Aorta (tissue), 5 donors: ENCODE results near the gene USP54. TPM values are rescaled to one million over a fixed set of nuclear protein-coding genes. Genes with fewer than 3 reads are reported as not detected.

ENCODE experiments used
- ATAC-seq: fragments of 200-7000 bp; cut with Tn5 transposase; one replicate; pipeline ENCODE4 v1.9.1; 2022; ENCODE audit warnings: moderate library complexity; ENCODE audit not compliant: low FRiP score
- DNase-seq, 2 donors: peaks; one replicate each; pipeline ENCODE4 v3.0.0-alpha.2; 2020
- H3K27ac ChIP-seq, 2 donors: one replicate each; pipeline ENCODE4 v1.5.1; 2013; ENCODE audit warnings: low read length in 2 of 2, mild to moderate bottlenecking in 2 of 2, moderate library complexity in 2 of 2, control low read depth in 1 of 2, inconsistent platforms in 1 of 2, low read depth in 1 of 2
- H3K27me3 ChIP-seq, 2 donors: one replicate each; pipeline ENCODE4 v1.6.1; 2013; ENCODE audit warnings: control low read depth in 1 of 2, low read length in 1 of 2, mild to moderate bottlenecking in 1 of 2, moderate library complexity in 1 of 2; ENCODE audit not compliant: insufficient read depth in 2 of 2, control insufficient read depth in 1 of 2
- H3K36me3 ChIP-seq, 2 donors: one replicate each; pipeline ENCODE4 v1.6.1; 2013; ENCODE audit warnings: control low read depth in 1 of 2, low read length in 1 of 2, mild to moderate bottlenecking in 1 of 2; ENCODE audit not compliant: insufficient read depth in 2 of 2, control insufficient read depth in 1 of 2
- H3K4me1 ChIP-seq, 2 donors: one replicate each; pipeline ENCODE4 v1.6.1; 2013; ENCODE audit warnings: low read length in 2 of 2, control low read depth in 1 of 2, mild to moderate bottlenecking in 1 of 2, moderate library complexity in 1 of 2; ENCODE audit not compliant: insufficient read depth in 2 of 2, control insufficient read depth in 1 of 2
- H3K4me3 ChIP-seq, 2 donors: one replicate each; pipeline ENCODE4 v1.5.1; 2013; ENCODE audit warnings: low read length in 2 of 2, control low read depth in 1 of 2, mild to moderate bottlenecking in 1 of 2
- H3K9me3 ChIP-seq: one replicate; pipeline ENCODE4 v1.6.1; 2013; ENCODE audit warnings: mild to moderate bottlenecking, low read length; ENCODE audit not compliant: control insufficient read depth
- WGBS, 2 donors: extraction: QIAGEN DNeasy Blood & Tissue Kit; methylation state at CpG; one replicate each; pipeline ENCODE4 v1.1.7; 2013; 5-methylcytosine and 5-hydroxymethylcytosine counted together
- intact Hi-C, 2 donors: fragments of 100-400 bp; cut with DNase I; formaldehyde crosslinking; loops; one replicate each; pipeline versions ENCODE4 v1.14.2 to v1.15.0; 2022
- polyA plus RNA-seq, 2 donors: library from polyadenylated mRNA; stranded (reverse); fragments of 200-250 nt; gene quantifications; one replicate each; pipeline ENCODE4 v1.2.3, GENCODE V29; 2013
- total RNA-seq, 2 donors: library from RNA; stranded (reverse); fragmentation: NEBNext Ultra II Directional; extraction: Animal tissue kit (Norgen Biotek cat#: 25700); gene quantifications; one replicate each; pipeline ENCODE4 v1.2.1, GENCODE V29; 2021
- donor health status: healthy with polysubstance abuse.
- donor health status: Bipolar disorder and iron deficiency.
- donor health status: DM: no; HTN: no; CAD: no.
- donor health status: DM: no; HTN: no; CAD: no.
- donor health status: DM: yes; HTN: yes; CAD: no.

Gene USP54
- total and polyA plus RNA-seq, 4 donors, result 1.9 to 45.7 (median 19.4) TPM

DNA sequence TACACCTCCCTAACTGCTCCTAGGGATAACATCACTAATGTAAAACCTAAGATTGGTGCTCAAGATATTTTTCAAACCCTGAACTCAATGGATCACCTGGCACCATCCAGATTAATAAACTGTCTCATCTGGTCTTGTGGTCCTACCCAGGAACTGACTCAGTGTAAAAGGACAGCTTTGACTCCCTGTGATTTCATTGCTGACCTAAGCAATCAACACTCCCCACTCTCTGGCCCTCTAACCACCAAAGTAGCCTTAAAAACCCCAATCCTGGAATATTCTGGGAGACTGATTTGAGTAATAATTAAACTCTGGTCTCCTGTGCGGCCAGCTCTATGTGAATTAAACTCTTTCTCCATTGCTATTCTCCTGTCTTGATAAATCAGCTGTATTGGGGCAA is 6.2 kb upstream of the USP54 start:
- Histone ChIP-seq H3K27me3 (no peaks in the 10 kb centered on the region), H3K36me3 (no peaks in the 10 kb centered on the region), H3K27ac (no peak overlapping the region), H3K4me3 (no peak overlapping the region), H3K9me3 (no peaks in the 10 kb centered on the region), H3K4me1 (peaks cover 0 to 3% of the 10 kb centered on the region in 2 donors)
- 97 to 100% methylated on average over 1 of the region's 1 CpG for WGBS, 2 donors
- intact Hi-C loops, result no loop called here
- ATAC-seq (no peak), DNase-seq (no peak)

DNA sequence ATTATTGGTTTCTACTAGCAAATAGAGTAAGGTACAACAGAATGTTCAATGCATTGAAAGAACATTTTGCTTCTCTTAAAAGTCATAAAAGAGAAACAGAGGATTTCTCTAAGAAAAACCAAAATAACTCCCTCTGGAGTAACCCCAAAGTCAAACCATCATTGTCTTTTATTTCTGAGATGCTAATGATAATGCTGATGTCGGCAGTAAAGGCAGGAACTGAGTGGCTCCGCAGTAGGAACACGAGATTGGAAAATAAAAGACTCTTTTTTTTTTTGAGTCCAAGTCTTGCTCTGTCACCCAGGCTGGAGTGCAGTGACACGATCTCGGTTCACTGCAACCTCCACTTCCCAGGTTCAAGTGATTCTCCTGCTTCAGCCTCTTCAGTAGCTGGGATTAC is 2.7 kb upstream of the USP54 start:
- ATAC-seq (no peak), DNase-seq (no peak)
- intact Hi-C loops, result no loop called here
- Histone ChIP-seq H3K9me3 (no peaks in the 10 kb centered on the region), H3K27me3 (no peaks in the 10 kb centered on the region), H3K36me3 (no peaks in the 10 kb centered on the region), H3K27ac (no peak overlapping the region), H3K4me3 (no peak overlapping the region), H3K4me1 (peaks cover 0 to 2% of the 10 kb centered on the region in 2 donors)
- WGBS, 2 donors, result 92% methylated on average over 5 of the region's 5 CpGs

DNA sequence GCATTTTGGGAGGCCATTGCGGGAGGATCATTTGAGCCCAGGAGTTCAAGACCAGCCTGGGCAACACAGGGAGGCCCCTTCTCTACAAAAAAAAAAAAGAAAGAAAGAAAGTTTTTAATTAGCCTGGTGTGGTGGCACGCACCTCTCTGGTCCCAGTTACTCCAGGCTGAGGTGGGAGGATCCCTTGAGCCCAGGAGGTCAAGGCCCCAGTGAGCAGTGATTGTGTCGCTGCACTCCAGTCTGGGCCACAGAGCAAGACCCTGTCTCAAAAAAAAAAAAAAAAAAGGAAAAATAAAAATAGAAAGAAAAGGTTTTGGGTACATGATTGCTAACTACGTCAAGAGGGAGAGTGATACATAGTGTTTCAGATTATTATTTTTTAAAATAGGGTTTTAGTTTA is 2.0 kb upstream of the USP54 start:
- no peaks in the 10 kb centered on the region for H3K9me3 ChIP-seq
- intact Hi-C loops, result no loop called here
- H3K36me3 ChIP-seq, result no peaks in the 10 kb centered on the region
- no peaks in the 10 kb centered on the region for H3K27me3 ChIP-seq
- no peak overlapping the region for H3K4me3 ChIP-seq
- no peak for ATAC-seq
- no peak overlapping the region for H3K27ac ChIP-seq
- 99 to 100% methylated on average over 4 of the region's 4 CpGs for WGBS, 2 donors
- H3K4me1 ChIP-seq, result peaks cover 0 to 2% of the 10 kb centered on the region in 2 donors
- DNase-seq, result no peak

DNA sequence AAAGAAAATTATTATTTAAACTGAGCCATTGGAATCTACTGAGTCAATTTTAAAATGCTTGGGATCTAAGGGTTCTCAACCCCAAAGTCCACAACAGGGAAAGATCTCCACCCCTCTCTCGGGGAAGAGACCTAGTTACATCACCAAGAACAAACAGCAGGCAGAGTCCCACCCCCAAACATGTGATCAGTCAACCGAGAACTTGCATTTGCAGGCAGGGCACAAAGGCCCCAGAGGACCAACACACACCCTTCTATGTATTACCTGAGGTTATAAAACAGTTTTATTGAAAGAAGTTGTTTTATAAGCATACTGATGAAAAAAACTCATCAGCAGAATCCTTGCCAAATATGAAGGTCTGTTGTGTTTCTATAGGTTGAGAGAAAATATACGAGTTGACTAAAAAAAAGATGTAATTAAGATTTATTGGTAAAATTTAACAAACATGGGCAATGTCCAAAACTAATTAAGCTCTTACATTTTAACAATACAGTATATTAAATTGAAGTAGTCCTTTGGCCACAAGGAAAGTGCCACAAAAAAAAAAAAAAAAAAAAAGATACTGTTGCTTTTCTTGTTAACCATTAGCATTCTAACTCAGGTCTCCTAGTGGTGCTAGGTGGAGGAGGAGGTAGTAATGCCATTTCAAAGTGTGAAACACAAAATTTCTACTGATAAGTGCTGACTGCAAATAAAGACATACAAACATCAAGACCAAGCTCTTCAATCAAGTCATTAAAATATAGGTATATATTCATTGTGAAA is 975 bp upstream of the USP54 start:
- H3K9me3 ChIP-seq, result no peaks in the 10 kb centered on the region
- peaks cover 0 to 2% of the 10 kb centered on the region in 2 donors for H3K4me1 ChIP-seq
- H3K27ac ChIP-seq, result no peak overlapping the region
- WGBS, 2 donors, result 30 to 32% methylated on average over 3 of the region's 3 CpGs
- ATAC-seq (peak; percentile 44), DNase-seq (peak in 1 of 2 donors; percentile 62)
- H3K36me3 ChIP-seq, result no peaks in the 10 kb centered on the region
- intact Hi-C loops, result no loop called here
- H3K27me3 ChIP-seq, result no peaks in the 10 kb centered on the region
- H3K4me3 ChIP-seq, result no peak overlapping the region

DNA sequence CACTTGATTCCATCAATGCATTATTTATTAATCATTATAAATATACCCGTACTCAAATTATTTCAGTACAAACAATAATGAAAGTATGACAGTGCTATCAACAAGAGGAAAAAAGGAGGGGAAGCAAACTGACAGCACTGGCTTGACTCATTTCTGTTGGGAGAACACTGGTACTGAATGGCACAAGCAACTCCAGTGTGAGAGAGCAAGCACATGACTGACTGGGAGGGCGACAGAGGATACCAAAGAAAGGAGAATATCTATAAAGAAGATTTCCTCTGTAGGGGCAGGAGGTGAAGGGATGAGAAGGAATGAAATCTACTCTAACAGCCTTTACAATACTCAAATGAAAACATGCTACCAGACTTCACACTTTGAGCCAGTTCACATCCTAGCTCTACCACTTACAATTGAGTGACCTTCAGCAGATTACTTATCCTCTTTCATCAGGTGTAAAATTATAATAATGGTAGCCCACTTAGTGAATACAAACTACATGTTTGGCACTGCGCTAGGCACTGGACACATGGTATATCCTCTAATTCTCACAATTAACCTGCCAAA is 1.5 kb downstream of the USP54 start:
- no peak overlapping the region for H3K4me3 ChIP-seq
- H3K27ac ChIP-seq, result no peak overlapping the region
- H3K4me1 ChIP-seq, result peaks cover 0 to 2% of the 10 kb centered on the region in 2 donors
- WGBS, 2 donors, result 94 to 95% methylated on average over 3 of the region's 3 CpGs
- ATAC-seq (no peak), DNase-seq (no peak)
- H3K9me3 ChIP-seq, result no peaks in the 10 kb centered on the region
- intact Hi-C loops, result no loop called here
- H3K27me3 ChIP-seq, result no peaks in the 10 kb centered on the region
- H3K36me3 ChIP-seq, result no peaks in the 10 kb centered on the region

DNA sequence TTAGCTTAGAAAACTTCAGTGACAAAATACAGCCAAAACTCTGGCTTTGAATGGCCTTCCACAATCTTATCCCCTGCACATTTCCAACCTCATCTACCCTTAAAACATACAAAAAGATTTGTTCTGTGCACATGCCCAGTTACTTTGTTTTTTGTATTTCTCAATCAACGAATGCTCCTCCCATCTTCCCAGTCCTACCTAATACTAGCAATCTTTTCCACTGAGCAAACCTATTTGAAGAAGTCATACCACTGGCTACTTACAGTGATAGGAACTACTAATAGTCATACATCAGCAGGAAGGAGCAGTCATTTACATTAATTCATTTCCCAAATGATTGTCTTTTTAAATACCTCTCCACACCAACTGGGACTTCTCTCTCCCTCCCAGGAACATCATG is 2.5 kb downstream of the USP54 start:
- WGBS, 2 donors, result 97 to 100% methylated on average over 1 of the region's 1 CpG
- intact Hi-C loops, result no loop called here
- no peak for DNase-seq
- Histone ChIP-seq H3K27ac (no peak overlapping the region), H3K4me3 (no peak overlapping the region), H3K4me1 (peaks cover 0 to 2% of the 10 kb centered on the region in 2 donors), H3K9me3 (no peaks in the 10 kb centered on the region), H3K36me3 (no peaks in the 10 kb centered on the region), H3K27me3 (no peaks in the 10 kb centered on the region)
- ATAC-seq, result no peak

DNA sequence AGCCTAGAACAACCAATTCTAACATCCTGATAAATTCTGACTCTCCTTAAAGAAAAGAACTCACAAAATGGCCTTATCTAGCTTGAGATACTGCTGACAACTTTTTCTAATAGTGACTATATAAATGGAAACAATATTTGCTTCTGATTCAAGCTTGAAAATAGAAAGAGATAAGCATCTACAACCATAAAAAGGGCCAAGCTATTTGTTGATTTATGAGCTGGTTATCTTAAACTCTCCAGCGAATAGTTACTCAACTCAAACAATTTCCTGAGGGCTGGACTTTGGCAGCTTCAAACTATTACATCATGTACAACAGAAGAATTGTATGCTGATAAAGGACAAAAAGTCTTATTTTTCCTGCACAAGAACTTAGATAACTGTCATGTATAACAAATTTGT is 4.6 kb downstream of the USP54 start:
- intact Hi-C loops, result no loop called here
- H3K4me1 ChIP-seq, result peaks cover 0 to 2% of the 10 kb centered on the region in 2 donors
- ATAC-seq, result peak; percentile 86

DNA sequence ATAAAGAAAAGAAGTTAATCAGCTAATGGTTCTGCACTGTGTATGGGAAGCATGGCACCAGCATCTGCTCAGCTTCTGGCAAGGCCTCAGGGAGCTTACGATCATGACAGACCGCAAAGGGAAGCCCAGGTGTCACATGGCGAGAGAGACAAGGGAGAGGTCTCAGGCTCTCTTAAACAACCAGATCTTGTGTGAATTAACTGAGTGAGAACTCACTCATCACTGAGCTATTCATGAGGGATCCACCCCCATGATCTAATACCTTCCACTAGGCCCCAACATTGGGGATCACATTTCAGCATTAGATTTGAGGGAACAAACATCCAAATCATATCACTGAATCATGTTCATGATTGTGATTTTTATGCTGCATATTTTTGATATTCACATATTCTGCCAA is 5.8 kb downstream of the USP54 start:
- Histone ChIP-seq H3K36me3 (no peaks in the 10 kb centered on the region), H3K4me3 (no peak overlapping the region), H3K27ac (no peak overlapping the region), H3K9me3 (no peaks in the 10 kb centered on the region), H3K4me1 (no peaks in the 10 kb centered on the region), H3K27me3 (no peaks in the 10 kb centered on the region)
- intact Hi-C loops, result no loop called here
- ATAC-seq (peak; percentile 40), DNase-seq (no peak)
- WGBS, 2 donors, result 99 to 100% methylated on average over 3 of the region's 3 CpGs

More for the DNA sequence above, 4.6 kb downstream of the USP54 start:
- 2% methylated on average over 1 of the region's 1 CpG for WGBS, 2 donors
- H3K9me3 ChIP-seq, result no peaks in the 10 kb centered on the region
- H3K36me3 ChIP-seq, result no peaks in the 10 kb centered on the region
- H3K27me3 ChIP-seq, result no peaks in the 10 kb centered on the region
- H3K4me3 ChIP-seq, result no peak overlapping the region
- no peak for DNase-seq
- peak overlapping the region in 1 of 2 donors; percentile 82 for H3K27ac ChIP-seq

DNA sequence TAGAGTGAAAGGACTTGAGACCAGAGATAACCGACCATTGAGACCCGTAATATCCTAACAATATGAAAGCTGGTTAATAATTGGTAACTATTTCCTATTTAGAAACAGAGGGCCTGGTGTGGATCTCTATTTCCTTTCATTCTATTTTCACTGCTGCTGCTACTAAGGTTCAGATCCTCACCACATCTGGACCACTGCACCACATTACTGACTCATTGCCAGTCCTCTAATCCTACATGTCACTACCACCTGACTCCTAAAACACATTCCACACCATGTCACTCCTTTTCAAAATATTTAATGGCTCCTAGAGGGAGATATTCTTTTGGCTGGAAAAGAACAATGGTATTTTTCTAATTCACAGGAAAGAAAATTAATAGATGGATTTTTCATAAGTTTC is 6.4 kb downstream of the USP54 start:
- no peak for ATAC-seq
- Histone ChIP-seq H3K4me3 (no peak overlapping the region), H3K9me3 (no peaks in the 10 kb centered on the region), H3K27me3 (no peaks in the 10 kb centered on the region), H3K4me1 (no peaks in the 10 kb centered on the region), H3K36me3 (no peaks in the 10 kb centered on the region), H3K27ac (no peak overlapping the region)
- DNase-seq, result no peak
- 97 to 98% methylated on average over 2 of the region's 2 CpGs for WGBS, 2 donors
- intact Hi-C loops, result no loop called here
